A673 (cell line): ENCODE measurements around the gene IL1RN. TPM values are rescaled to one million over a fixed set of nuclear protein-coding genes. Genes with fewer than 3 reads are reported as not detected.
A peak's percentile ranks its signal among the peaks of the same experiment; 100 is the strongest.

ENCODE experiments used
- BruUV-seq: library from RNA; stranded (reverse); fragments of 400-500 nt; replicated peaks from 2 replicates; lab custom pipeline; 2021; lab: Mats Ljungman, UMichigan
- CTCF ChIA-PET: fragments of 300-600 bp; sonication (Branson Sonifier 250); formaldehyde crosslinking; loops from one replicate; lab custom pipeline; 2022; ENCODE audit warnings: antibody characterized with exemption; lab: Charles Lee
- POLR2A ChIA-PET: fragments of 300-600 bp; sonication (Branson Sonifier 250); formaldehyde crosslinking; loops from one replicate; lab custom pipeline; 2022; ENCODE audit warnings: antibody characterized with exemption; ENCODE audit not compliant: low non-redundant PET; lab: Charles Lee
- DNase-seq: peaks from one replicate; pipeline ENCODE4 v3.0.0-alpha.2; 2015; ENCODE audit warnings: low spot score
- H3K27ac ChIP-seq: fragments of 200-600 bp; sonication (generic); 2 replicates; pipeline ENCODE4 v1.5.1; 2016; ENCODE audit warnings: mixed run types, low read depth, mild to moderate bottlenecking, mixed read lengths, antibody characterized with exemption, low read length; ENCODE audit not compliant: poor library complexity, severe bottlenecking
- H3K27me3 ChIP-seq: fragments of 200-600 bp; sonication (generic); replicated peaks from 2 replicates; pipeline ENCODE4 v1.6.1; 2017; ENCODE audit warnings: mixed run types, low read depth, mild to moderate bottlenecking, mixed read lengths, antibody characterized with exemption, low read length; ENCODE audit not compliant: insufficient read depth, poor library complexity
- H3K36me3 ChIP-seq: fragments of 200-600 bp; sonication (generic); 2 replicates; pipeline ENCODE4 v1.6.1; 2016; ENCODE audit warnings: mixed run types, mild to moderate bottlenecking, mixed read lengths, antibody characterized with exemption, low read length; ENCODE audit not compliant: insufficient read depth, poor library complexity, severe bottlenecking
- H3K4me1 ChIP-seq: fragments of 200-600 bp; sonication (generic); 2 replicates; pipeline ENCODE4 v1.6.1; 2017; ENCODE audit warnings: mixed run types, mild to moderate bottlenecking, mixed read lengths, antibody characterized with exemption, low read length; ENCODE audit not compliant: insufficient read depth, poor library complexity, severe bottlenecking
- H3K4me3 ChIP-seq: fragments of 200-600 bp; sonication (generic); 2 replicates; pipeline ENCODE4 v1.5.1; 2016; ENCODE audit warnings: low read depth, mixed run types, mild to moderate bottlenecking, mixed read lengths, low read length; ENCODE audit not compliant: poor library complexity, severe bottlenecking
- H3K9me3 ChIP-seq: fragments of 200-600 bp; sonication (generic); 2 replicates; pipeline ENCODE4 v1.6.1; 2016; ENCODE audit warnings: mixed run types, low read depth, mild to moderate bottlenecking, mixed read lengths, antibody characterized with exemption, low read length; ENCODE audit not compliant: poor library complexity, severe bottlenecking
- CTCF ChIP-seq: fragments of 300-800, 200-600 bp; sonication (generic); conservative IDR thresholded peaks from 2 replicates; pipeline ENCODE4 v1.5.1; 2017; ENCODE audit warnings: low read depth, mild to moderate bottlenecking, antibody characterized with exemption, low read length, moderate library complexity, mixed read lengths
- EZH2 ChIP-seq: fragments of 200-600 bp; sonication (generic); IDR thresholded peaks from 2 replicates; pipeline ENCODE4 v1.6.1; 2017; ENCODE audit warnings: borderline replicate concordance, low read depth, mild to moderate bottlenecking, mixed read lengths, antibody characterized with exemption, low read length; ENCODE audit not compliant: poor library complexity, severe bottlenecking
- intact Hi-C: fragments of 100-400 bp; cut with micrococcal nuclease; formaldehyde crosslinking; loops from one replicate; pipeline ENCODE4 v1.10.0; 2022; ENCODE audit not compliant: unreplicated experiment
- total RNA-seq: library from RNA; stranded (reverse); gene quantifications from 2 replicates; pipeline ENCODE4 v1.2.3, GENCODE V29; 2021

The IL1RN gene
- total RNA-seq, 1 experiment from 2014 or later: not detected

DNA sequence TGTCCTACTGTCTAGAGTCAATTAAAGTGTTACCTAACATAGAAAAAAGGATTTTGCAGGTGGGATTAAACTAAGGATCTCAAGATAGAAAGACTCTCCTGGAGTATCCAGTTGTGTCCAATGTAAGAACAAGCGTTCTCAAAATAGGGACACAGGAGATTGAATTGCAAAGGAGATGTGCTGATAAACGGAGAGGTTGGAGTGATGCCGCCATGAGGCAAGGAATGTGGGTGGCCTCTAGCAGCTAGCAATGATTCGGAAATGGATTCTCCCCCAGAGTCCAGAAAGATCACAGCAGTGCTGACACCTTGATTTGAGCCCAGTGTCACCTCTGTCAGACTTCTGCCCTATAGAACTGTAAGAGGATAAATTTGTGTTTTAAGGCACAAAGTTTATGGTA, 24.1 kb upstream of the IL1RN start:
- H3K27ac ChIP-seq: no peak overlapping the region
- no peaks in the 10 kb centered on the region for H3K4me1 ChIP-seq
- intact Hi-C loops: no loop called here
- no TSS peak for BruUV-seq
- no peaks in the 10 kb centered on the region for H3K9me3 ChIP-seq
- TF ChIP-seq CTCF: no peak
- TF ChIP-seq EZH2: no peak
- no peak for DNase-seq
- H3K36me3 ChIP-seq: no peaks in the 10 kb centered on the region
- ChIA-PET CTCF (no interaction called here), POLR2A (no interaction called here)
- peaks cover 3% of the 10 kb centered on the region for H3K27me3 ChIP-seq
- H3K4me3 ChIP-seq: no peak overlapping the region

GRCh38 chr2:113104054-113104611, 23.3 kb upstream of the IL1RN start:
- DNase-seq: no peak
- TF ChIP-seq CTCF: no peak
- TF ChIP-seq EZH2: no peak
- BruUV-seq: no TSS peak
- Histone ChIP-seq H3K27me3 (peaks cover 3% of the 10 kb centered on the region), H3K4me1 (no peaks in the 10 kb centered on the region), H3K9me3 (no peaks in the 10 kb centered on the region), H3K36me3 (no peaks in the 10 kb centered on the region), H3K27ac (no peak overlapping the region), H3K4me3 (no peak overlapping the region)
- ChIA-PET POLR2A (no interaction called here), CTCF (no interaction called here)
- intact Hi-C loops: no loop called here

DNA sequence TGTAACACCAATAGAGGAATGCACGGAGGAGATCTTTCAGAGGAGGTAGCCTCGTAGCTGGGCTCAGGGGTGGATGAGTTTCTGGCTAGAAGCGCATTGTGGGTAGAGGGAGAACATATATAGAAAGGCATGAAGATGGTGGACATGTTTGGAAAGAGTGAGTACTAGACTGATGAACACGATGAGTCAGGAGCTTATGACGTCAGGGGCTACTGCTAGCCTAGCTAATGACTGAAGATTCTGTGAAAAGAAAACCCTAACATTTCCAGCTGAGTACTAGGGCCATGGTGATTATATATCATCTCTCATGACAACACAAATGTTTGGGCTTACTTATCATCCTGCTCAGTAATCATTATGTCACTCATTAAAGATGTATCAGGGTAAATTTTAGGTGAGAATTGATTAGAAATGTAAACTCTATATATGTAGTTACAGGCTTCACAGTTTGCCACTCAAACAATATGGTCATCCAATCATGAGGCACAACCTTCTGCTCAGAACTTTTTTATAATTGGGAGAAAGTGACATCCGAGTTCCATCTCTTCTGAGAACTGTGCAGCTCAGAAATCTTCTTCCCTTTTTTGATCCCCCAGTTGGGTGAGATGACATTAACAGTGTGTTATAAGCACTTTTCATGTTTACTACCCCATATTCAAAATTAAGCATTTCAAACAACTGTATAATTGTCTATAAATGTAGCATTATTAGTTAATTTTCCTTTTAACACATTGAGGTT, 22.2 kb upstream of the IL1RN start:
- Histone ChIP-seq H3K27ac (no peak overlapping the region), H3K9me3 (no peaks in the 10 kb centered on the region), H3K4me1 (no peaks in the 10 kb centered on the region), H3K36me3 (no peaks in the 10 kb centered on the region), H3K4me3 (no peak overlapping the region), H3K27me3 (peaks cover 8% of the 10 kb centered on the region)
- intact Hi-C loops: no loop called here
- CTCF ChIA-PET: no interaction called here
- TF ChIP-seq CTCF: no peak
- TF ChIP-seq EZH2: no peak
- BruUV-seq: no TSS peak
- DNase-seq: peak; percentile 16
- POLR2A ChIA-PET: no interaction called here
